Stomach (tissue), 9 donors: ENCODE measurements around the gene SGMS1. TPM values are rescaled to one million over a fixed set of nuclear protein-coding genes. Genes with fewer than 3 reads are reported as not detected.
"Not testable (repeated sequence)": the region's sequence is repeated elsewhere in the genome, so short reads cannot be mapped to it uniquely, and the experiment has no call there.

Experiments
- DNase-seq, 2 donors: peaks; one replicate each; pipeline versions ENCODE4 v3.0.0 to v3.0.0-alpha.2; 2013 to 2019
- H3K27ac ChIP-seq, 5 donors: fragments of 200-600 bp in 4 of 5; sonication (generic) in 4 of 5; one replicate each; pipeline ENCODE4 v1.5.1; 2013 to 2019; ENCODE audit warnings: mild to moderate bottlenecking in 1 of 5, moderate library complexity in 1 of 5
- H3K27me3 ChIP-seq, 3 donors: fragments of 200-600 bp; sonication (generic); one replicate each; pipeline ENCODE4 v1.5.1; 2017 to 2019; ENCODE audit warnings: mixed run types in 1 of 3
- H3K36me3 ChIP-seq, 4 donors: fragments of 200-600 bp; sonication (generic); 1 replicate in 3 of 4; 2 replicates in 1 of 4; pipeline ENCODE4 v1.5.1; 2016 to 2019
- H3K4me1 ChIP-seq, 4 donors: fragments of 200-600 bp; sonication (generic); one replicate each; pipeline ENCODE4 v1.5.1; 2016 to 2019
- H3K4me3 ChIP-seq, 4 donors: fragments of 200-600 bp; sonication (generic) in 3 of 4; one replicate each; pipeline ENCODE4 v1.5.1; 2016 to 2019; ENCODE audit warnings: mild to moderate bottlenecking in 1 of 4
- H3K9me3 ChIP-seq, 4 donors: fragments of 200-600 bp; sonication (generic); one replicate each; pipeline ENCODE4 v1.5.1; 2016 to 2019
- EP300 ChIP-seq: sonication (generic); formaldehyde crosslinking; IDR thresholded peaks from one replicate; pipeline ENCODE4 v1.6.1; 2017; ENCODE audit warnings: antibody characterized with exemption
- POLR2A ChIP-seq, 4 donors: fragments of 450-650 bp; IDR thresholded peaks; one replicate each; pipeline ENCODE4 v1.6.1; 2016; ENCODE audit warnings: antibody characterized with exemption in 4 of 4, control low read depth in 2 of 4, mild to moderate bottlenecking in 1 of 4, moderate library complexity in 1 of 4
- POLR2AphosphoS5 ChIP-seq, 3 donors: sonication (generic); formaldehyde crosslinking; IDR thresholded peaks; one replicate each; pipeline ENCODE4 v1.6.1; 2016; ENCODE audit warnings: antibody characterized with exemption in 3 of 3
- WGBS, 5 donors: extraction: QIAGEN DNeasy Blood & Tissue Kit in 3 of 5; methylation state at CpG; one replicate each; pipeline versions ENCODE4 v1.1.5 to v1.1.7; 2013 to 2018; 5-methylcytosine and 5-hydroxymethylcytosine counted together
- intact Hi-C: fragments of 100-400 bp; cut with DNase I; formaldehyde crosslinking; loops from one replicate; pipeline ENCODE4 v1.15.1; 2023; ENCODE audit warnings: low total_unique reads
- polyA plus RNA-seq, 3 donors: library from polyadenylated mRNA; stranded (reverse); fragments of 200-250 nt; gene quantifications; one replicate each; pipeline ENCODE4 v1.2.3, GENCODE V29; 2013
- total RNA-seq, 5 donors: library from RNA; depleted of rRNA; stranded (reverse); fragments of >200 nt; gene quantifications; one replicate each; pipeline versions ENCODE4 v1.1.0 to v1.2.3, GENCODE V29; 2014 to 2016
- TF ChIP-seq, protein P1 (sequence below), 7 experiments: fragments of 450-650 bp in 4 of 7; fragments of 200-600 bp in 3 of 7; sonication (generic) in 3 of 7; IDR thresholded peaks; one replicate each; pipeline ENCODE4 v1.5.1; 2016 to 2019; ENCODE audit warnings: antibody characterized with exemption in 7 of 7, control low read depth in 2 of 7, mild to moderate bottlenecking in 1 of 7
- donor health status: healthy with polysubstance abuse.
- donor health status: Bipolar disorder and iron deficiency.
- donor health status: healthy.

Gene SGMS1
- total and polyA plus RNA-seq, 8 donors: 6.2 to 229 (median 49.6) TPM

- Histone ChIP-seq H3K27me3 (no peaks in the 10 kb centered on the region), H3K9me3 (no peaks in the 10 kb centered on the region), H3K36me3 (no peaks in the 10 kb centered on the region), H3K4me1 (peaks cover 0 to 8% (median 5%) of the 10 kb centered on the region in 4 donors), H3K27ac (no peak overlapping the region), H3K4me3 (no peak overlapping the region)
- WGBS, 5 donors: 91 to 100% (median 96%) methylated on average over 3 of the region's 3 CpGs
- TF ChIP-seq EP300 (no peak), POLR2A (IDR thresholded peaks at IDR 0.05) (no peak), POLR2AphosphoS5 (IDR thresholded peaks at IDR 0.05) (no peak)
- intact Hi-C loops: no loop called here
- DNase-seq: no peak
Measured at GRCh38 chr10:50650481-50650880, 26.7 kb upstream of the SGMS1 start.

- no peak for DNase-seq
- 30 to 64% (median 48%) methylated on average over 1 of the region's 1 CpG for WGBS, 5 donors
- intact Hi-C loops: no loop called here
- no peaks in the 10 kb centered on the region for H3K9me3 ChIP-seq
- no peaks in the 10 kb centered on the region for H3K36me3 ChIP-seq
- no peak overlapping the region for H3K27ac ChIP-seq
- H3K27me3 ChIP-seq: no peaks in the 10 kb centered on the region
- TF ChIP-seq POLR2AphosphoS5 (IDR thresholded peaks at IDR 0.05) (no peak), POLR2A (IDR thresholded peaks at IDR 0.05) (no peak), EP300 (no peak)
- TF ChIP-seq, protein P1, sequence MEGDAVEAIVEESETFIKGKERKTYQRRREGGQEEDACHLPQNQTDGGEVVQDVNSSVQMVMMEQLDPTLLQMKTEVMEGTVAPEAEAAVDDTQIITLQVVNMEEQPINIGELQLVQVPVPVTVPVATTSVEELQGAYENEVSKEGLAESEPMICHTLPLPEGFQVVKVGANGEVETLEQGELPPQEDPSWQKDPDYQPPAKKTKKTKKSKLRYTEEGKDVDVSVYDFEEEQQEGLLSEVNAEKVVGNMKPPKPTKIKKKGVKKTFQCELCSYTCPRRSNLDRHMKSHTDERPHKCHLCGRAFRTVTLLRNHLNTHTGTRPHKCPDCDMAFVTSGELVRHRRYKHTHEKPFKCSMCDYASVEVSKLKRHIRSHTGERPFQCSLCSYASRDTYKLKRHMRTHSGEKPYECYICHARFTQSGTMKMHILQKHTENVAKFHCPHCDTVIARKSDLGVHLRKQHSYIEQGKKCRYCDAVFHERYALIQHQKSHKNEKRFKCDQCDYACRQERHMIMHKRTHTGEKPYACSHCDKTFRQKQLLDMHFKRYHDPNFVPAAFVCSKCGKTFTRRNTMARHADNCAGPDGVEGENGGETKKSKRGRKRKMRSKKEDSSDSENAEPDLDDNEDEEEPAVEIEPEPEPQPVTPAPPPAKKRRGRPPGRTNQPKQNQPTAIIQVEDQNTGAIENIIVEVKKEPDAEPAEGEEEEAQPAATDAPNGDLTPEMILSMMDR (IDR thresholded peaks at IDR 0.05): no peak
- peaks cover 0 to 7% (median 5%) of the 10 kb centered on the region in 4 donors for H3K4me1 ChIP-seq
- no peak overlapping the region for H3K4me3 ChIP-seq
Measured at GRCh38 chr10:50648935-50649227, 25.1 kb upstream of the SGMS1 start.

DNA sequence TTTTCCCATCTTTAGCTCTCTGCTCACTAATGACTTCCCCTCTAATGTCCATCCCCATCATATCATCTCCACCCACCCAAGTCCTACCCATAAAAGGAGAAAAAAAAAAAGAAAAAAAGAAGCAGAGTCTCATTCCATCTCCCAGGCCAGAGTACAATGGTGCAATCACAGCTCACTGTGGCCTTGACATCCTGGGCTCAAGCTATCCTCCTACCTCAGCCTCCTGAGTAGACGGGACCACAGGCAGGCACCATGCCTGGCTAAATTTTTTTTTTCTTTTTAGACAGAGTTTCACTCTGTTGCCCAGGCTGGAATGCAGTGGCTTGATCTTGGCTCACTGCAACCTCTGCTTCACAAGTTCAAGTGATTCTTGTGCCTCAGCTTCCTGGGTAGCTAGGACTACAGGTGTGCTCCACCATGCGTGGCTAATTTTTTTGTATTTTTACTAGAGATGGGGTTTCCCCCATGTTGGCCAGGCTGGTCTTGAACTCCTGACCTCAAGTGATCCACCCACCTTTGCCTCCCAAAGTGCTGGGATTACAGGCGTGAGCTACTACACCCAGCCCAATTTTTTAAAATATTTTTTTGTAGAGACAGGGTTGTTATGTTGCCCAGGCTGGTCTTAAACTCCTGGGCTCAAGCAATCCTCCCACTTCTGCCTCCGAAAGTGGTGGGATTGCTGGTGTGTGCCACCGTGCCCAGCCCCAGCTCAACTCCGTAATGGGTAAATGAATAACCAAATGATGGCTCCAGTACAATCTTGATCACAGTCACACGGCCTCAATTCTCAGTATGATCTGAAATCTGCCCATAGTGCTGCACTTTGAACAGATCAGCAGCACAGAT is 24.6 kb upstream of the SGMS1 start:
- intact Hi-C loops: no loop called here
- H3K4me3 ChIP-seq: no peak overlapping the region
- no peaks in the 10 kb centered on the region for H3K9me3 ChIP-seq
- DNase-seq: no peak
- no peak overlapping the region for H3K27ac ChIP-seq
- no peaks in the 10 kb centered on the region for H3K27me3 ChIP-seq
- 72 to 87% (median 74%) methylated on average over 7 of the region's 7 CpGs for WGBS, 5 donors
- H3K36me3 ChIP-seq: no peaks in the 10 kb centered on the region
- TF ChIP-seq EP300 (no peak), POLR2AphosphoS5 (IDR thresholded peaks at IDR 0.05) (no peak), POLR2A (IDR thresholded peaks at IDR 0.05) (no peak)
- TF ChIP-seq, protein P1 (IDR thresholded peaks at IDR 0.05): no peak
- H3K4me1 ChIP-seq: peaks cover 0 to 5% (median 2%) of the 10 kb centered on the region in 4 donors

DNA sequence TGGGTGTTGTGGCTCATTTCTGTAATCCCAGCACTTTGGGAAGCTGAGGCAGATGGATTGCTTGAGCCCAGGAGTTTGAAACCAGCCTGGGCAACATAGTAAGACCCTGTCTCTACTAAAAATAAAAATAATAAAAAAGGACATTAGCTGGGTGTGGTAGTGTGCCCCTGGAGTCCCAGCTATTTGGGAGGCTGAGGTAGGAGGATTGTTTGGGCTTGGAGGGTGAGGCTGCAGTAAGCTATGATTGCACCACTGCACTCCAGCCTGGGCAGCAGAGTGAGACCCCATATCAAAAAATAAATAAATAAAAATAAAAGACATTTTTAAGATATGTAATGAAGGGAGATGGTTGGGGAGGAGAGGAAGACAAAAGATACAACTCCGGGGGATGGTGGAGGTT is 23.6 kb upstream of the SGMS1 start:
- H3K9me3 ChIP-seq, H3K36me3 ChIP-seq, H3K4me3 ChIP-seq, H3K27ac ChIP-seq, intact Hi-C loops, DNase-seq, H3K27me3 ChIP-seq, H3K4me1 ChIP-seq: not testable (repeated sequence)
- 86 to 100% (median 94%) methylated on average over 1 of the region's 1 CpG for WGBS, 5 donors

DNA sequence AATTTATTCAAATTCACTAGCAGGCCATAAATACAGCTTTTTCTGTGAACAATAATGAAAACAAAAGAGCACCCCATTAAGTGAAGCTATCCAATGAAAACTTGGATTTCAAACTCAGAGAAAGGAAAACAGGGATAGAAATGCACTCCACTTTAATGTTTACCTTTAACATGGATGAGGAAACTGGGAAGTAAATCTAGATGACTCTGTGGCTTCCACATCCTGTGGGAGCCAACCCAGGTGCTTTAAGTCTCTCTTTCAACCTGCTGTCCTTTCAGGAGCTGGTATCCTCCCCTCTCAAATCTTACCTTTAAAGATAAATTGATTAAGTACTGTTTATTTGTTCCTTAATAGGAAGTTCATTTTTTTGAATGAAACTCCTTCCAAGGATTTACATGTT is 21.5 kb upstream of the SGMS1 start:
- no peak overlapping the region for H3K4me3 ChIP-seq
- intact Hi-C loops: no loop called here
- H3K36me3 ChIP-seq: no peaks in the 10 kb centered on the region
- no peak overlapping the region for H3K27ac ChIP-seq
- no peak for DNase-seq
- no peaks in the 10 kb centered on the region for H3K4me1 ChIP-seq
- no peaks in the 10 kb centered on the region for H3K9me3 ChIP-seq
- no peak for TF ChIP-seq POLR2A (IDR thresholded peaks at IDR 0.05)
- TF ChIP-seq, protein P1 (IDR thresholded peaks at IDR 0.05): no peak
- no peak for TF ChIP-seq EP300
- TF ChIP-seq POLR2AphosphoS5 (IDR thresholded peaks at IDR 0.05): no peak
- H3K27me3 ChIP-seq: no peaks in the 10 kb centered on the region
